ENCODE measurements around the gene NUBPL. TPM values are rescaled to one million over a fixed set of nuclear protein-coding genes. Genes with fewer than 3 reads are reported as not detected.

NUBPL gene
- total RNA-seq, 1 donor, result 10.5 TPM

GRCh38 chr14:31541702-31542101 lies 19.5 kb upstream of the NUBPL start:
- TF ChIP-seq, protein P1, sequence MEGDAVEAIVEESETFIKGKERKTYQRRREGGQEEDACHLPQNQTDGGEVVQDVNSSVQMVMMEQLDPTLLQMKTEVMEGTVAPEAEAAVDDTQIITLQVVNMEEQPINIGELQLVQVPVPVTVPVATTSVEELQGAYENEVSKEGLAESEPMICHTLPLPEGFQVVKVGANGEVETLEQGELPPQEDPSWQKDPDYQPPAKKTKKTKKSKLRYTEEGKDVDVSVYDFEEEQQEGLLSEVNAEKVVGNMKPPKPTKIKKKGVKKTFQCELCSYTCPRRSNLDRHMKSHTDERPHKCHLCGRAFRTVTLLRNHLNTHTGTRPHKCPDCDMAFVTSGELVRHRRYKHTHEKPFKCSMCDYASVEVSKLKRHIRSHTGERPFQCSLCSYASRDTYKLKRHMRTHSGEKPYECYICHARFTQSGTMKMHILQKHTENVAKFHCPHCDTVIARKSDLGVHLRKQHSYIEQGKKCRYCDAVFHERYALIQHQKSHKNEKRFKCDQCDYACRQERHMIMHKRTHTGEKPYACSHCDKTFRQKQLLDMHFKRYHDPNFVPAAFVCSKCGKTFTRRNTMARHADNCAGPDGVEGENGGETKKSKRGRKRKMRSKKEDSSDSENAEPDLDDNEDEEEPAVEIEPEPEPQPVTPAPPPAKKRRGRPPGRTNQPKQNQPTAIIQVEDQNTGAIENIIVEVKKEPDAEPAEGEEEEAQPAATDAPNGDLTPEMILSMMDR (IDR thresholded peaks at IDR 0.05; ENCODE audit: insufficient read depth, low read length), result no peak
- no peak for DNase-seq (ENCODE audit: low read depth)
- no peak overlapping the region for H3K4me3 ChIP-seq (ENCODE audit: low read depth, low read length)

GRCh38 chr14:31543969-31544799 lies 17.0 kb upstream of the NUBPL start:
- DNase-seq (ENCODE audit: low read depth), result peak; percentile 16
- TF ChIP-seq, protein P1 (IDR thresholded peaks at IDR 0.05; ENCODE audit: insufficient read depth, low read length), result peak; percentile 45
- no peak overlapping the region for H3K4me3 ChIP-seq (ENCODE audit: low read depth, low read length)

GRCh38 chr14:31544816-31545215 lies 16.4 kb upstream of the NUBPL start:
- no peak for DNase-seq (ENCODE audit: low read depth)
- TF ChIP-seq, protein P1 (IDR thresholded peaks at IDR 0.05; ENCODE audit: insufficient read depth, low read length), result no peak
- no peak overlapping the region for H3K4me3 ChIP-seq (ENCODE audit: low read depth, low read length)

DNA sequence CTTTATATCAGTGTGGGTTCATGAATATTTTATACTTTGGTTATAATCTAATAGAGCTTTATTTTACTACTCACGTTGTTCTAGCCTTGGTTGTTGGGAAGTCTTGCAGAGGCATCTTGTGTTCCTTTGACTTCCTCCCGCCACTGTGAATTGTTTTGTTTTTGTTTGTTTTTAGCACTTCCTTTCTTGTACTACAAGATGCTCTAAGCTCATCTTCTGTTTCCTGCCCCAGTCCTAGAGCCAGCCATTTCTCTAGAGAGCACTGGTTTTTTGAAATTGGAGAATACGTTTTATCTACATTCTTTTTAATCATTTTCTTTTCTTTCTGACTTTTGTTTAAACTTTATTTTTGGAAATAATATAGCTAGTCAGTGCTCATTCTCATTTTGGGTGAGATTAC lies 15.9 kb upstream of the NUBPL start:
- TF ChIP-seq, protein P1 (IDR thresholded peaks at IDR 0.05; ENCODE audit: insufficient read depth, low read length), result no peak
- no peak for DNase-seq (ENCODE audit: low read depth)
- no peak overlapping the region for H3K4me3 ChIP-seq (ENCODE audit: low read depth, low read length)

GRCh38 chr14:31549817-31550216 lies 11.4 kb upstream of the NUBPL start:
- TF ChIP-seq, protein P1 (IDR thresholded peaks at IDR 0.05; ENCODE audit: insufficient read depth, low read length), result no peak
- no peak overlapping the region for H3K4me3 ChIP-seq (ENCODE audit: low read depth, low read length)
- DNase-seq (ENCODE audit: low read depth), result no peak

DNA sequence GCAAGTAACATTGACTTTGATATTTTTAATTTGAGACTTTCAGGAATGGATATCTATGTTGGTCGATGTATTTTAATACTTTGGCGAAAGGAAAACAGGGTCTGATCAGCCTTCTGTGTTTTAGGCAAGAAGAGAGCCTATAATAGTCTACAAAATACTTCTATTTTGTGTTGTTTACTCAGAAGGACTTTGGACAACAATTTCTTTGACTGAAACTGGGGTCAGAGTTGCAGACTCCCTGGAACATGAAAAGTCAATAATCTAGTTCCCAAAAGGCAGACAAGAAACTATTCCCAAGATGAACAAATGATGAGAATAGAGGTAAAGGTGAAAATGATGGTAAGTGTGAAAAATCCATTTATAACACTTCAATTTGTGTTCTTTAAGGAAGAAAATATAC lies 10.6 kb upstream of the NUBPL start:
- DNase-seq (ENCODE audit: low read depth), result no peak
- no peak overlapping the region for H3K4me3 ChIP-seq (ENCODE audit: low read depth, low read length)
- TF ChIP-seq, protein P1 (IDR thresholded peaks at IDR 0.05; ENCODE audit: insufficient read depth, low read length), result no peak

Measured in fibroblast of the aortic adventitia (primary cell).